Daoy (cell line): ENCODE results near the gene SALL2. TPM values are rescaled to one million over a fixed set of nuclear protein-coding genes. Genes with fewer than 3 reads are reported as not detected.

Experiments
- DNase-seq: peaks from one replicate; pipeline ENCODE4 v3.0.0-alpha.2; 2015; ENCODE audit warnings: low read depth
- total RNA-seq: library from RNA; depleted of rRNA; stranded (reverse); fragments of >200 nt; shearing (Covaris generic); gene quantifications from 2 replicates; pipeline ENCODE4 v1.2.3, GENCODE V29; 2014; rRNA removed

SALL2 gene
- total RNA-seq, 1 experiment from 2014 or later: 3.3 TPM

GRCh38 chr14:21494902-21495762 is 31.0 kb downstream of the SALL2 start:
- no peak for DNase-seq

GRCh38 chr14:21486640-21487087 is 39.5 kb downstream of the SALL2 start:
- no peak for DNase-seq

DNA sequence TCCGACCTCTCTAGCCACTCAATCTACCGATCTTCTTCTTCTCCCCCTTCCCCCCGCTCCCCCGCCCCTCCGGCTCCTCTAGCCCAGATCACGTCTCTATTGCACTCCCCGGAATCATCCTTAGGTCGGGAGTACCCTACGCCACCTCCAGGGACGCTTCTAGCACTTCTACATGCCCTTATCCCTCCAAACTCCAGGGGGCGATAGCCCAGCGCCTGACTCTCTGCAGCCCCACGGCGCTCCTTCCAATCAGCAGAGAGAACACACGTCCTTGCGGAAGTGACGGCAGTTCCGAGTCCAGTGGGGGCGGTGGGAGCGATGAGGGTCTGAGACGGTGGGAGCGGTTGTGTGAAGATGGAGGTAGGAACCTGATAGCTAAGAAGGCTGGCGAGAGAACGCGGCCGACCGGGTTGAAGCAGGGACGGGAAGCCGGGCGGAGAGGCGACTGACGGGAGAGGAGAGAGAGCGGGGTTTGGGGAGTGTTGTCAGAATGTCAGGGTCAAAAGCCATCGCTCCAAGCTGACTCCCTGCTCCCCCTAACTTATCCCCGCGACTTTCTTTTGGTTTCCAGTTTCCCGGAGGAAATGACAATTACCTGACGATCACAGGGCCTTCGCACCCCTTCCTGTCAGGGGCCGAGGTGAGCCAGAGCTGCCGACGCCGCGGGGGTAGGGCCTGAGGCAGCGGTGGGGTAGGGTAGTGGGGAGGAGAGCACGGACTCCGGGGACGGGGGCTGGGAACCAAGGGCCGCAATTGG is 49.0 kb downstream of the SALL2 start, which contains the start of the genes RAB2B and TOX4:
RAB2B (minus strand) TSS at position 35 of the 757 bp plus-strand sequence. CDS start 87 bp downstream, outside the sequence.
TOX4 (plus strand) TSS at position 271 of the 757 bp plus-strand sequence; CDS start at position 355, 84 bp downstream.
- DNase-seq: peak; percentile 99

DNA sequence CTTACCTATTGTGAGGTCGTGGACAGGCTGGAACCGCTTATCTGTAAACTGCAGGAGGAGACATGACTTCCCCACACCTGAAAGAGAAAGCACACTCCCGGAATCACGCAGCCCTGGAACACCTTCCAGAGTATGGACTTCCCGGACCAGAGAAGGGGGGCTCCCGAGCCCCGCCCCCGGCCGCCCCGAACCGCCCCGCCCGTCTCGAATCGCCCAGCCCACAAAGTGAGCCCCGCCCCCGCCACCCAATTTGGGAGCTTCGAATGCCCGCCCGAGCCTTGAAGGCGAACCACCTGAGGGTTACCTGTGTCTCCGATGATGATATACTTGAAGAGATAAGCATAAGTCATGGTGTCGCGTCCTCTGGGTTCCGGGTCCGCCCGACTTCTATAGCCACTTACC is 49.6 kb downstream of the SALL2 start:
- peak; percentile 83 for DNase-seq

DNA sequence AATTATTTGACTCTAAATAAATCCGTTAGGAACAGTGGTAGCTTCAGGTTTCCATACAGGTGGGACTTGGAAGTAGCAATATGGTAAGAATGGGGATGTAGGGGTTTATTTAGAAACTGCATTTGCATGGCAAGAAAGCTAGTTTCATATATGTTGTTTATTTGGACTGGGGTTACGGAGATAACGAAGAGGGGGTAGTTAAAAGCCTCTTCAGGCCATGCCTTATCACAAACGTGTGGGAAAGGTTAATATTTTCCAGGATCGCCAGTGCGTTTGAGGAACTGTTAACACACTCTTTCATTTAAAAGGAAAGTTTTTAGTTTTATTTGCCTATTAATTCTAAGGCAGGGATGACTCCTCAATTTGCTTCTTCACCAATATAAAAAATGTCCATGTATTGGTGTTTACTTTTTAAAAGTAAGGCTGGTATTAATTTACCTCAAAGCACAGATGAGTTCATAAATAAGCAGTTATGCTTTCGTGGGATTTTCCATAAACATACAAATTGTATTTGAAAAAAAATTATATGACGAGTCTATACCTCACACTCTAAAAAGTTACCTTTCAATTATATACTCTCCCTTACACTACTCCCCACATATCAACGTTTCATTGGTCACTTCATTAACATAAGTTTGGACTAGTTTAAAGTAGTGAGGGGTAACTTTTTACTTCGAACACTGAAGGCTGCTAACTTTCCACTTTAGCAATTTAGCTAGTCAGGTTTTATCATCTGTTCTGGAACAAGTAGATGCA is 50.2 kb downstream of the SALL2 start:
- no peak for DNase-seq

Other genes starting within 250 kb of the SALL2 start
- gene RPGRIP1, start 246.3 kb downstream of the SALL2 start, total RNA-seq: not detected in 2 replicates
- gene SUPT16H, start 142.3 kb downstream of the SALL2 start, total RNA-seq: 196 and 201 TPM in 2 replicates
- 42.4 and 42.6 TPM in 2 replicates for gene CHD8, start 70.2 kb downstream of the SALL2 start, total RNA-seq
- 15.8 and 32.9 TPM in 2 replicates for gene RAB2B, start 49.4 kb downstream of the SALL2 start, total RNA-seq
- 19.2 and 25.5 TPM in 2 replicates for gene TOX4, start 49.2 kb downstream of the SALL2 start, total RNA-seq
- gene METTL3, start 15.0 kb downstream of the SALL2 start, total RNA-seq: 121 and 158 TPM in 2 replicates
- not detected in 2 replicates for gene OR10G3, start 53.7 kb upstream of the SALL2 start, total RNA-seq
- not detected in 2 replicates for gene OR10G2, start 108.6 kb upstream of the SALL2 start, total RNA-seq
- not detected in 2 replicates for gene OR4E2, start 127.5 kb upstream of the SALL2 start, total RNA-seq
- not detected in 2 replicates for gene OR4E1, start 147.5 kb upstream of the SALL2 start, total RNA-seq